Esophagus squamous epithelium (tissue), 4 donors: ENCODE measurements around the gene SCAF1.

Source experiments
- CTCF ChIP-seq, 6 experiments: fragments of 450-650 bp in 4 of 6; fragments of 200-600 bp in 2 of 6; sonication (generic) in 2 of 6; IDR thresholded peaks; one replicate each; pipeline ENCODE4 v1.5.1; 2016 to 2019; ENCODE audit warnings: antibody characterized with exemption in 6 of 6, mild to moderate bottlenecking in 4 of 6, moderate library complexity in 4 of 6
- POLR2A ChIP-seq, 4 donors: fragments of 450-650 bp; IDR thresholded peaks; one replicate each; pipeline ENCODE4 v1.6.1; 2017; ENCODE audit warnings: antibody characterized with exemption in 4 of 4, mild to moderate bottlenecking in 4 of 4, moderate library complexity in 3 of 4

GRCh38 chr19:49631014-49631588 lies 10.9 kb upstream of the SCAF1 start:
- no peak for TF ChIP-seq POLR2A (IDR thresholded peaks at IDR 0.05)
- no peak for TF ChIP-seq CTCF (IDR thresholded peaks at IDR 0.05)
